B cell (primary cell): ENCODE measurements around the gene TENM3.

ENCODE experiments used
- EZH2 ChIP-seq: IDR thresholded peaks from 2 replicates; pipeline ENCODE4 v1.6.1; 2012; ENCODE audit warnings: borderline replicate concordance, low read depth, mild to moderate bottlenecking, moderate library complexity, low read length; ENCODE audit not compliant: insufficient read depth, poor library complexity, severe bottlenecking
- TF ChIP-seq, protein P1 (sequence below): fragments of 200-600 bp; IDR thresholded peaks from one replicate; pipeline ENCODE4 v1.8.0; 2022; ENCODE audit warnings: antibody characterized with exemption, mild to moderate bottlenecking

GRCh38 chr4:182314537-182314936 is 71.3 kb downstream of the TENM3 start:
- TF ChIP-seq, protein P1, sequence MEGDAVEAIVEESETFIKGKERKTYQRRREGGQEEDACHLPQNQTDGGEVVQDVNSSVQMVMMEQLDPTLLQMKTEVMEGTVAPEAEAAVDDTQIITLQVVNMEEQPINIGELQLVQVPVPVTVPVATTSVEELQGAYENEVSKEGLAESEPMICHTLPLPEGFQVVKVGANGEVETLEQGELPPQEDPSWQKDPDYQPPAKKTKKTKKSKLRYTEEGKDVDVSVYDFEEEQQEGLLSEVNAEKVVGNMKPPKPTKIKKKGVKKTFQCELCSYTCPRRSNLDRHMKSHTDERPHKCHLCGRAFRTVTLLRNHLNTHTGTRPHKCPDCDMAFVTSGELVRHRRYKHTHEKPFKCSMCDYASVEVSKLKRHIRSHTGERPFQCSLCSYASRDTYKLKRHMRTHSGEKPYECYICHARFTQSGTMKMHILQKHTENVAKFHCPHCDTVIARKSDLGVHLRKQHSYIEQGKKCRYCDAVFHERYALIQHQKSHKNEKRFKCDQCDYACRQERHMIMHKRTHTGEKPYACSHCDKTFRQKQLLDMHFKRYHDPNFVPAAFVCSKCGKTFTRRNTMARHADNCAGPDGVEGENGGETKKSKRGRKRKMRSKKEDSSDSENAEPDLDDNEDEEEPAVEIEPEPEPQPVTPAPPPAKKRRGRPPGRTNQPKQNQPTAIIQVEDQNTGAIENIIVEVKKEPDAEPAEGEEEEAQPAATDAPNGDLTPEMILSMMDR: no peak
- TF ChIP-seq EZH2: no peak
